ENCODE measurements around the gene HYAL2. TPM values are rescaled to one million over a fixed set of nuclear protein-coding genes. Genes with fewer than 3 reads are reported as not detected.

HYAL2 gene
- total RNA-seq, 1 donor: 69.1 TPM

- DNase-seq (ENCODE audit: low read depth): no peak
- no peak overlapping the region for H3K4me3 ChIP-seq (ENCODE audit: low read depth, low read length)
- no peak for TF ChIP-seq CTCF (IDR thresholded peaks at IDR 0.05; ENCODE audit: insufficient read depth, low read depth, low read length)
Measured at GRCh38 chr3:50269977-50270413, 52.5 kb downstream of the HYAL2 start.

GRCh38 chr3:50269460-50269859 lies 53.1 kb downstream of the HYAL2 start:
- DNase-seq (ENCODE audit: low read depth): no peak
- peak overlapping the region; percentile 32 for H3K4me3 ChIP-seq (ENCODE audit: low read depth, low read length)
- TF ChIP-seq CTCF (IDR thresholded peaks at IDR 0.05; ENCODE audit: insufficient read depth, low read depth, low read length): no peak

- no peak for TF ChIP-seq CTCF (IDR thresholded peaks at IDR 0.05; ENCODE audit: insufficient read depth, low read depth, low read length)
- peak within 1 kb of the TSS; percentile 73 for H3K4me3 ChIP-seq (ENCODE audit: low read depth, low read length)
- DNase-seq (ENCODE audit: low read depth): peak; percentile 29
Measured at GRCh38 chr3:50268703-50269451, 53.7 kb downstream of the HYAL2 start, which contains the start of gene SEMA3B. Gene SEMA3B (plus strand): TSS chr3:50269147. CDS start chr3:50269241, 94 bp downstream.

GRCh38 chr3:50268276-50268675 lies 54.3 kb downstream of the HYAL2 start:
- peak overlapping the region; percentile 73 for H3K4me3 ChIP-seq (ENCODE audit: low read depth, low read length)

More at GRCh38 chr3:50268276-50268675, 54.3 kb downstream of the HYAL2 start:
- no peak for TF ChIP-seq CTCF (IDR thresholded peaks at IDR 0.05; ENCODE audit: insufficient read depth, low read depth, low read length)
- no peak for DNase-seq (ENCODE audit: low read depth)

Other genes with a start within 250 kb of the HYAL2 start
- gene RBM5, start 233.8 kb downstream of the HYAL2 start, total RNA-seq: 121 and 192 TPM in 2 replicates
- gene SEMA3F, start 167.4 kb downstream of the HYAL2 start, total RNA-seq: 0.32 and 0.86 TPM in 2 replicates
- not detected in 2 replicates for gene GNAT1, start 131.1 kb downstream of the HYAL2 start, total RNA-seq
- gene SLC38A3, start 117.5 kb downstream of the HYAL2 start, total RNA-seq: not detected in 2 replicates
- 265 and 297 TPM in 2 replicates for gene GNAI2, start 86.5 kb downstream of the HYAL2 start, total RNA-seq
- 7.4 and 23.3 TPM in 2 replicates for gene SEMA3B, start 53.6 kb downstream of the HYAL2 start, total RNA-seq
- not detected in 2 replicates for gene LSMEM2, start 43.7 kb downstream of the HYAL2 start, total RNA-seq
- 82.0 and 83.1 TPM in 2 replicates for gene IFRD2, start 30.3 kb downstream of the HYAL2 start, total RNA-seq
- 2.3 and 6.5 TPM in 2 replicates for gene HYAL3, start 23.3 kb downstream of the HYAL2 start, total RNA-seq
- 5.8 and 6.5 TPM in 2 replicates for gene NAA80, start 23.3 kb downstream of the HYAL2 start, total RNA-seq
- gene HYAL1, start 19.2 kb downstream of the HYAL2 start, total RNA-seq: 1.6 and 2.6 TPM in 2 replicates
- gene TUSC2, start 5.5 kb upstream of the HYAL2 start, total RNA-seq: 17.7 and 22.0 TPM in 2 replicates
- gene RASSF1, start 18.1 kb upstream of the HYAL2 start, total RNA-seq: 34.8 and 36.3 TPM in 2 replicates
- 0.97 and 1.3 TPM in 2 replicates for gene ZMYND10, start 23.0 kb upstream of the HYAL2 start, total RNA-seq
- gene NPRL2, start 28.0 kb upstream of the HYAL2 start, total RNA-seq: 21.3 and 22.9 TPM in 2 replicates
- 22.5 and 23.7 TPM in 2 replicates for gene CYB561D2, start 28.1 kb upstream of the HYAL2 start, total RNA-seq
- 55.3 and 63.1 TPM in 2 replicates for gene TMEM115, start 36.8 kb upstream of the HYAL2 start, total RNA-seq
- not detected in 2 replicates for gene CACNA2D2, start 180.9 kb upstream of the HYAL2 start, total RNA-seq
- 9.1 and 13.5 TPM in 2 replicates for gene C3orf18, start 245.0 kb upstream of the HYAL2 start, total RNA-seq
- 8.6 and 10.0 TPM in 2 replicates for gene HEMK1, start 246.8 kb upstream of the HYAL2 start, total RNA-seq

Measured in fibroblast of villous mesenchyme (primary cell).